HEK293T (cell line): ENCODE measurements around the gene PTPRG.

Experiments
- CTCF ChIA-PET: fragments of 350-600 bp; formaldehyde crosslinking; extraction: SDS; loops from one replicate; lab custom pipeline; 2021; ENCODE audit warnings: antibody characterized with exemption, inconsistent platforms; lab: Yijun Ruan, JAX
- POLR2A ChIA-PET: fragments of 350-600 bp; formaldehyde crosslinking; extraction: SDS; loops from one replicate; lab custom pipeline; 2020; ENCODE audit warnings: antibody characterized with exemption, inconsistent platforms; lab: Yijun Ruan, JAX
- DNase-seq: peaks from one replicate; pipeline ENCODE4 v3.0.0; 2012; ENCODE audit warnings: mixed read lengths; ENCODE audit errors: extremely low spot score
- ARNT ChIP-seq: fragments of 450-650 bp; IDR thresholded peaks from 2 replicates; pipeline ENCODE4 v1.6.1; 2017; ENCODE audit warnings: mild to moderate bottlenecking
- BHLHE40 ChIP-seq: fragments of 450-650 bp; IDR thresholded peaks from 2 replicates; pipeline ENCODE4 v1.6.1; 2016; ENCODE audit warnings: mild to moderate bottlenecking, moderate library complexity, borderline replicate concordance
- CTBP1 ChIP-seq: fragments of 450-650 bp; IDR thresholded peaks from 2 replicates; pipeline ENCODE4 v1.6.1; 2016; ENCODE audit warnings: borderline replicate concordance
- ELF4 ChIP-seq: fragments of 450-650 bp; IDR thresholded peaks from 2 replicates; pipeline ENCODE4 v1.6.1; 2017; ENCODE audit warnings: antibody characterized with exemption
- FOXA1 ChIP-seq: fragments of 450-650 bp; IDR thresholded peaks from 2 replicates; pipeline ENCODE4 v1.6.1; 2016; ENCODE audit warnings: mild to moderate bottlenecking
- FOXK2 ChIP-seq: fragments of 450-650 bp; IDR thresholded peaks from 2 replicates; pipeline ENCODE4 v1.6.1; 2016; ENCODE audit warnings: mild to moderate bottlenecking
- FOXM1 ChIP-seq: fragments of 450-650 bp; IDR thresholded peaks from 2 replicates; pipeline ENCODE4 v1.6.1; 2017; ENCODE audit warnings: mild to moderate bottlenecking, borderline replicate concordance
- HDGF ChIP-seq: fragments of 450-650 bp; IDR thresholded peaks from 2 replicates; pipeline ENCODE4 v1.6.1; 2017; ENCODE audit warnings: antibody characterized with exemption, borderline replicate concordance
- L3MBTL2 ChIP-seq: fragments of 450-650 bp; conservative IDR thresholded peaks from 2 replicates; pipeline ENCODE4 v1.6.1; 2016; ENCODE audit warnings: mild to moderate bottlenecking
- LEF1 ChIP-seq: fragments of 450-650 bp; IDR thresholded peaks from 2 replicates; pipeline ENCODE4 v1.6.1; 2017; ENCODE audit warnings: mild to moderate bottlenecking, borderline replicate concordance
- NFRKB ChIP-seq: fragments of 450-650 bp; IDR thresholded peaks from 2 replicates; pipeline ENCODE4 v1.6.1; 2016; ENCODE audit warnings: mild to moderate bottlenecking, moderate library complexity
- SP1 ChIP-seq: fragments of 450-650 bp; IDR thresholded peaks from 2 replicates; pipeline ENCODE4 v1.6.1; 2017
- SUZ12 ChIP-seq: fragments of 450-650 bp; IDR thresholded peaks from 2 replicates; pipeline ENCODE4 v1.6.1; 2016; ENCODE audit warnings: mild to moderate bottlenecking
- TARDBP ChIP-seq: fragments of 450-650 bp; IDR thresholded peaks from 2 replicates; pipeline ENCODE4 v1.6.1; 2016
- ZNF384 ChIP-seq: fragments of 450-650 bp; IDR thresholded peaks from 2 replicates; pipeline ENCODE4 v1.6.1; 2016
- TF ChIP-seq, protein P1 (sequence below): fragments of 450-650 bp; IDR thresholded peaks from 2 replicates; pipeline ENCODE4 v1.6.1; 2016

Gene PTPRG

GRCh38 chr3:61956236-61956635 is 394.9 kb downstream of the PTPRG start:
- DNase-seq, result no peak
- ChIA-PET CTCF (no interaction called here), POLR2A (no interaction called here)
- TF ChIP-seq NFRKB, result no peak
- TF ChIP-seq ZNF384, result no peak
- no peak for TF ChIP-seq FOXA1
- TF ChIP-seq FOXK2, result no peak
- no peak for TF ChIP-seq L3MBTL2
- TF ChIP-seq ELF4, result no peak
- TF ChIP-seq CTBP1, result no peak
- no peak for TF ChIP-seq HDGF
- TF ChIP-seq FOXM1, result no peak
- no peak for TF ChIP-seq LEF1
- no peak for TF ChIP-seq BHLHE40
- TF ChIP-seq, protein P1, sequence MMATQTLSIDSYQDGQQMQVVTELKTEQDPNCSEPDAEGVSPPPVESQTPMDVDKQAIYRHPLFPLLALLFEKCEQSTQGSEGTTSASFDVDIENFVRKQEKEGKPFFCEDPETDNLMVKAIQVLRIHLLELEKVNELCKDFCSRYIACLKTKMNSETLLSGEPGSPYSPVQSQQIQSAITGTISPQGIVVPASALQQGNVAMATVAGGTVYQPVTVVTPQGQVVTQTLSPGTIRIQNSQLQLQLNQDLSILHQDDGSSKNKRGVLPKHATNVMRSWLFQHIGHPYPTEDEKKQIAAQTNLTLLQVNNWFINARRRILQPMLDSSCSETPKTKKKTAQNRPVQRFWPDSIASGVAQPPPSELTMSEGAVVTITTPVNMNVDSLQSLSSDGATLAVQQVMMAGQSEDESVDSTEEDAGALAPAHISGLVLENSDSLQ, result no peak
- TF ChIP-seq TARDBP, result no peak
- TF ChIP-seq SUZ12, result no peak
- TF ChIP-seq ARNT, result no peak
- no peak for TF ChIP-seq SP1

DNA sequence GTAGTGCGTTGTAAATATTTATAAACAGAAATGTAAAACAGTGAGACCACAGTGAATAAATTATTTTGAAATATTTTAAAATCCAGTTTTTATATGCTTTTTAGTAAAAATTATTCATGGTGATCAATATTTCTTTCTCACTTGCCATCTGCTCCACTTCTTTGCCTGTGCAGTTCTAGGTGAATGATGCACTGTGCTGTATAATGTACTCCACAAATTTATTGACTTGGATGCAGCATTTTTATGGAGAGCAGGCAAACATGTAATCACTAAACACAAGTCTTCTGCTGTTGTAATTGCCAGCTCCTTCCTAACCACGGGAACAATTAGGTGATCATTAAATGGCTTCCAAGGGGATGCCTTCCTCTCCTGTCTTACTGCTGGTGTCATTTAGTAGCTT is 395.9 kb downstream of the PTPRG start:
- DNase-seq, result no peak
- TF ChIP-seq FOXK2 (no peak), SP1 (no peak), L3MBTL2 (no peak)
- POLR2A ChIA-PET, result no interaction called here
- CTCF ChIA-PET, result no interaction called here

GRCh38 chr3:61960976-61961375 is 399.6 kb downstream of the PTPRG start:
- POLR2A ChIA-PET, result interaction anchor here (0.9 kb wide), 1 partner anchor 21 kb away, joined by 3 read pairs; no protein-coding TSS in a partner anchor
- no peak for TF ChIP-seq BHLHE40
- TF ChIP-seq ARNT, result no peak
- TF ChIP-seq NFRKB, result no peak
- no peak for TF ChIP-seq FOXA1
- no peak for TF ChIP-seq L3MBTL2
- no peak for TF ChIP-seq ZNF384
- TF ChIP-seq, protein P1, result no peak
- no peak for TF ChIP-seq CTBP1
- TF ChIP-seq FOXM1, result no peak
- no peak for TF ChIP-seq SUZ12
- TF ChIP-seq LEF1, result no peak
- no peak for TF ChIP-seq ELF4
- no peak for TF ChIP-seq TARDBP
- no peak for TF ChIP-seq HDGF
- no peak for TF ChIP-seq SP1
- no peak for TF ChIP-seq FOXK2
- no peak for DNase-seq
- CTCF ChIA-PET, result interaction anchor here (1.1 kb wide), 1 partner anchor 13 kb away, joined by 6 read pairs; no protein-coding TSS in a partner anchor

GRCh38 chr3:61961900-61962299 is 400.5 kb downstream of the PTPRG start:
- no peak for DNase-seq
- TF ChIP-seq FOXM1 (no peak), BHLHE40 (no peak), NFRKB (no peak), ARNT (no peak), TARDBP (no peak), SUZ12 (no peak), SP1 (no peak), FOXK2 (no peak), L3MBTL2 (no peak), ZNF384 (no peak), CTBP1 (no peak), FOXA1 (no peak), ELF4 (no peak), LEF1 (no peak), HDGF (no peak)
- TF ChIP-seq, protein P1, result no peak
- CTCF ChIA-PET, result interaction anchor here (1.1 kb wide), 1 partner anchor 13 kb away, joined by 6 read pairs; no protein-coding TSS in a partner anchor
- POLR2A ChIA-PET, result no interaction called here

DNA sequence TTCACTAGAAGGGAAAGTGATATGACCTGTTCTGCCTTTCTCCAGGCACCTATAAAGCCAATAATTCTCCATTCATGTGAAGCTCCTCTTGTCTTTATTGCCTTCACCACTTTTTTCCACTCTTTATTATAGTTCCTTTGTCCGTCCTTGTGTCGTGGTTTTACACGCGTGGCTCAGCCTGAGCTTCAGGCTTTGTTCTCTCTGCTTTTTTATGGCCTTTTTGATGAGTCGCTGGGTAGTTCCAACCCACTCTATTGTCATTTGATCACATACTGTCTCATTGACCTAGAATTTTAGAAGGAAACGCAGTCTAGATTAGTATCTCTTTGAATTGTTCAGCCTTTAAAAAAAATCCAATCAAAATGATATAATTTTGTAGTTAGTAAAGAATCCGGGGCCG is 403.2 kb downstream of the PTPRG start:
- TF ChIP-seq NFRKB, result no peak
- TF ChIP-seq FOXM1, result no peak
- no peak for TF ChIP-seq SUZ12
- TF ChIP-seq TARDBP, result no peak
- TF ChIP-seq ARNT, result no peak
- TF ChIP-seq LEF1, result no peak
- TF ChIP-seq L3MBTL2, result no peak
- no peak for TF ChIP-seq ZNF384
- TF ChIP-seq CTBP1, result no peak
- no peak for TF ChIP-seq FOXK2
- TF ChIP-seq SP1, result no peak
- TF ChIP-seq BHLHE40, result no peak
- TF ChIP-seq, protein P1, result no peak
- TF ChIP-seq HDGF, result no peak
- no peak for TF ChIP-seq FOXA1
- TF ChIP-seq ELF4, result no peak
- ChIA-PET CTCF (no interaction called here), POLR2A (no interaction called here)
- no peak for DNase-seq

- POLR2A ChIA-PET, result no interaction called here
- TF ChIP-seq FOXK2 (no peak), FOXA1 (no peak), SUZ12 (no peak), ELF4 (no peak), CTBP1 (no peak), ARNT (no peak), NFRKB (no peak), BHLHE40 (no peak), ZNF384 (no peak), HDGF (no peak)
- CTCF ChIA-PET, result no interaction called here
Observed at GRCh38 chr3:61965770-61966131, 404.4 kb downstream of the PTPRG start.

More at GRCh38 chr3:61965770-61966131, 404.4 kb downstream of the PTPRG start:
- DNase-seq, result no peak
